ENCODE data around the gene THAP11.

THAP11 gene

DNA sequence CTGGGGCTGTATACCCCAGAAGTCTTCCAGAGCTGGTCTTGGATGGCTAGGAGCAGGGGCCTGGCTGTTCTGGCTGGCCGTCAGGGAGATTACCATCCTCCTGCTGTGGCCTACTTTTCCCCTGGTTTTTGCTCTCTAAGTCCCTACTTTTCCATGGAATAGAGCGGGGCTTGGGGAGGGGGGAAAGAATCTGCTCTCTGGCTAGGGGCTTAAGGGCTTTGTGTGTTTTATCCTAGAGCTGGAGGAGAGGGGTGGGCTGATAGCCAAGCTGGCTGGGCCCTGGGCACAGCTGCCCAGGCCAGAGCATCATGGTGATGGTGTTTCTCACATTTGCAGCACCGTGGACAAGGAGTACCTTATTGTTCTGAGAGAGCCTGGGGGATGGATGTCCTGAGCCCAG lies 46.2 kb downstream of the THAP11 start:
- no peaks in the 10 kb centered on the region for H3K4me1 ChIP-seq
- H3K36me3 ChIP-seq (ENCODE audit: control insufficient read depth, insufficient read depth, low read length), result no peaks in the 10 kb centered on the region
- H3K9me3 ChIP-seq (ENCODE audit: control insufficient read depth, low read length), result no peaks in the 10 kb centered on the region
- TF ChIP-seq, protein P1, sequence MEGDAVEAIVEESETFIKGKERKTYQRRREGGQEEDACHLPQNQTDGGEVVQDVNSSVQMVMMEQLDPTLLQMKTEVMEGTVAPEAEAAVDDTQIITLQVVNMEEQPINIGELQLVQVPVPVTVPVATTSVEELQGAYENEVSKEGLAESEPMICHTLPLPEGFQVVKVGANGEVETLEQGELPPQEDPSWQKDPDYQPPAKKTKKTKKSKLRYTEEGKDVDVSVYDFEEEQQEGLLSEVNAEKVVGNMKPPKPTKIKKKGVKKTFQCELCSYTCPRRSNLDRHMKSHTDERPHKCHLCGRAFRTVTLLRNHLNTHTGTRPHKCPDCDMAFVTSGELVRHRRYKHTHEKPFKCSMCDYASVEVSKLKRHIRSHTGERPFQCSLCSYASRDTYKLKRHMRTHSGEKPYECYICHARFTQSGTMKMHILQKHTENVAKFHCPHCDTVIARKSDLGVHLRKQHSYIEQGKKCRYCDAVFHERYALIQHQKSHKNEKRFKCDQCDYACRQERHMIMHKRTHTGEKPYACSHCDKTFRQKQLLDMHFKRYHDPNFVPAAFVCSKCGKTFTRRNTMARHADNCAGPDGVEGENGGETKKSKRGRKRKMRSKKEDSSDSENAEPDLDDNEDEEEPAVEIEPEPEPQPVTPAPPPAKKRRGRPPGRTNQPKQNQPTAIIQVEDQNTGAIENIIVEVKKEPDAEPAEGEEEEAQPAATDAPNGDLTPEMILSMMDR (IDR thresholded peaks at IDR 0.05), result no peak
- H3K27me3 ChIP-seq (ENCODE audit: control insufficient read depth, insufficient read depth, low read length), result no peaks in the 10 kb centered on the region
- no peak overlapping the region for H2AFZ ChIP-seq
- H3K9ac ChIP-seq, result no peak overlapping the region
- H3K4me2 ChIP-seq (ENCODE audit: low read length), result no peak overlapping the region
- no peaks in the 10 kb centered on the region for H3K79me2 ChIP-seq
- H3K4me3 ChIP-seq (ENCODE audit: low read depth, low read length), result no peak overlapping the region
- H3K27ac ChIP-seq, result no peak overlapping the region

DNA sequence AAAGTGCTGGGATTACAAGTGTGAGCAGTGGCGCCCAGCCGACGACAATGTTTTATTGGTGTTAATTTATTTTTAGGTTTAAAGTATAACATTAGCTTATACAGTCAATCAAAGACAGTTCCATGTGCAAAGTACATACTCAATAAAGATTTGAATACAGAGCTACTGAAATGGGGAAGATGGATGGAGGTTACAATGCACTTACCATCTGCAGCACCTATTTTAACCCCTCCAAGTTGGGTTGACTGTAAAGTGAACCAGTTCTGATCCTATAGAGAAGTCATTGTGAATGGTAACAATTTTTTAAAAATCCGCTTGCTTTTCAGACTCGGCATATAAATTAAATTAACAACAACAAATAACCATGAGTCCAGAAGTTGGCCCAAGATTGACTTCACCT lies 50.3 kb downstream of the THAP11 start:
- TF ChIP-seq, protein P1 (IDR thresholded peaks at IDR 0.05), result no peak
- Histone ChIP-seq H3K4me1 (peaks cover 9% of the 10 kb centered on the region), H2AFZ (peak overlapping the region; percentile 84), H3K27me3 (ENCODE audit: control insufficient read depth, insufficient read depth, low read length) (no peaks in the 10 kb centered on the region), H3K36me3 (ENCODE audit: control insufficient read depth, insufficient read depth, low read length) (no peaks in the 10 kb centered on the region), H3K9ac (no peak overlapping the region), H3K27ac (peak overlapping the region; percentile 46), H3K79me2 (peaks cover 31% of the 10 kb centered on the region), H3K4me2 (ENCODE audit: low read length) (peak overlapping the region; percentile 91), H3K9me3 (ENCODE audit: control insufficient read depth, low read length) (no peaks in the 10 kb centered on the region), H3K4me3 (ENCODE audit: low read depth, low read length) (peak overlapping the region; percentile 80)

DNA sequence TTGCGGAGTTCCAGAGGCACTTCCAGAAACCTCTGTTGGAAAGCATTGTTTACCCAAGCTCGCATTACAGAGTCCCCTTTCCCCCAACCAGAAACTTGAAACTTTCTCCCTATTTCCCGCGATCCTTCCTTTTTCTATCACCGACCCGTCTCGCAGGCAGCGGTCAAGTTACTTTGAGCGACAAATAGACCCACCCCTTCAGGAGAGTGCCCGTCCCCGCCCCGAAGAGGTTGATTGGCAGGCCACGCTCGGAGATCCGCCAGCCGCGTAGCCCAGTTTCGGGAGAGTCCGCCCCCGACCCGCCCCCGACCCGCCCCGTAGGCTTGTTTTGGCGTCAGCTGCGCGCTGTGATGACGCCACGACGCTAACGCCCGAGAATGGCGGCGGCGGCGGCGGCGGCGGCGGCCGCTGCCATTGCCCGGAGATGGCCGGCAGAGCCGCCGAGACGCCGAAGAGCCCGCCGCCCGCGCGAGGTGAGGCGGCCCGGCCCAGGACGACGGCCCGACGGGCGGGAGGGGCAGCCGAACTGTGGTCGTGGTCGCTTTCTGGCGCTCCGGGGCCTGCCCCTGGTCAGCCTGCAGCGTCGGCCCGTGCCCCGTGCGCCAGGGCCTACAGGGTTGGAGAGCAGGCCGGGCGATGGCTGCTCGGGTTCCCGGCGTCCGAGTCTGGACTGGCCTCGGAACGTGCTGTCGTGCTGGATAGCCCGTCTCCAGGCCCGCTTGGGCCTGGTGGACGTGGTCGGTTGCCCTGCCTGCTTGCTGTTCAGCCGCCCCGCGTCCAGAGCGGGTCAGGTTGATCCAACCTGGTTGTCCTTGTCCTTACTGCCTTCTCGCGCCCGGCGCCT lies 51.0 kb downstream of the THAP11 start, which contains the start of gene PSKH1:
Gene PSKH1 (plus strand): TSS at position 356 of the 844 bp plus-strand sequence. CDS start 15,496 bp downstream, outside the sequence.
- H3K79me2 ChIP-seq, result peaks cover 39% of the 10 kb centered on the region
- H3K9me3 ChIP-seq (ENCODE audit: control insufficient read depth, low read length), result no peaks in the 10 kb centered on the region
- H3K4me3 ChIP-seq (ENCODE audit: low read depth, low read length), result peak within 1 kb of the TSS; percentile 80
- H3K27ac ChIP-seq, result peak within 1 kb of the TSS; percentile 82
- no peaks in the 10 kb centered on the region for H3K27me3 ChIP-seq (ENCODE audit: control insufficient read depth, insufficient read depth, low read length)
- TF ChIP-seq, protein P1 (IDR thresholded peaks at IDR 0.05), result no peak
- H3K36me3 ChIP-seq (ENCODE audit: control insufficient read depth, insufficient read depth, low read length), result no peaks in the 10 kb centered on the region
- H3K4me2 ChIP-seq (ENCODE audit: low read length), result peak within 1 kb of the TSS; percentile 91
- peak within 1 kb of the TSS; percentile 56 for H3K9ac ChIP-seq
- peaks cover 9% of the 10 kb centered on the region for H3K4me1 ChIP-seq
- peak within 1 kb of the TSS; percentile 88 for H2AFZ ChIP-seq
